Amygdala (tissue), 56 donors: ENCODE measurements around the gene EEPD1.
"Not testable (repeated sequence)": the region's sequence is repeated elsewhere in the genome, so short reads cannot be mapped to it uniquely, and the experiment has no call there.

ENCODE experiments used
- DNase-seq, 56 donors: peaks; one replicate each; lab custom pipeline; 2025; lab: John Stamatoyannopoulos, UW

Gene EEPD1

DNA sequence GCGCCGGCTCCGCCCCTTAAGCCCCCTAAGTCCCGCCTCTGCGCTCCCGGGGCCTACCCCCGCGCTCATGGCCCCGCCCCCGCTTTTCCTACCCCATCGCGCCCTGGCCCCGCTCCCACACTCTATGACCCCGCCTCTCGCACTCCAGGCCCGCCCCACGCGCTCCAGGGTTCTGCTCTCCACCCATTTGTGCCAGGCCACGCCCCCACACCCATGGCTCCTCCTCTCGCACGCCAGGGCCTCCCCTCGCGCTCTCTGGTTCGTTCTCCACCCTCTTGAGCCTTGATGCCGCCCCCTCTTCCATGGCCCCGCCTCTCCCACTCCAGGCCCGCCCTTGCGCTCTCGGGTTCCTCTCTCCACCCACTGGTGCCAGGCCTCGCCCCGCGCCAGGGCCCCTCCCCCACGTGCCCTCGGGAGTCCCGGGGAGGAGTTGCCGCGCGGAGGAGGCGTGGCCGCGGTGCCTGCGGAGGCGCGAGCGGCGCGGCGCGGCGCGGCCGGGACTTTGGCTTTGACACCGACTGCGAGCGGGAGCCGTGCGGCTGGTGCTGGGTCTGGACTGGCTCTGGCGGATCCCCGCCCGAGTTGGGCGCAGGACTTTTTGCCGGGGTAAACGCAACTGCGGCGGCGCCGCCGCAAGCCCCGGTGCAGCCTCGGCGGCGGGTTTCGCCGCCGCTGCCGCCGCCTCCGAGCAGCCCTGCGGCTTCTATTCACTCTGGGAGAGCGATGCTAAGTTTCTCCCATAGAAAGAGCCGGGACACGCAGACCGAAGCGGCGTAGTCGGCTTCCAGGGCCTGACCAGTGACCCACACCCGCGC, at the start of gene EEPD1:
EEPD1 (plus strand) TSS at position 499 of the 815 bp plus-strand sequence. CDS start 1,071 bp downstream, outside the sequence.
- peak; percentile 88 to 100 (median 99) for DNase-seq

DNA sequence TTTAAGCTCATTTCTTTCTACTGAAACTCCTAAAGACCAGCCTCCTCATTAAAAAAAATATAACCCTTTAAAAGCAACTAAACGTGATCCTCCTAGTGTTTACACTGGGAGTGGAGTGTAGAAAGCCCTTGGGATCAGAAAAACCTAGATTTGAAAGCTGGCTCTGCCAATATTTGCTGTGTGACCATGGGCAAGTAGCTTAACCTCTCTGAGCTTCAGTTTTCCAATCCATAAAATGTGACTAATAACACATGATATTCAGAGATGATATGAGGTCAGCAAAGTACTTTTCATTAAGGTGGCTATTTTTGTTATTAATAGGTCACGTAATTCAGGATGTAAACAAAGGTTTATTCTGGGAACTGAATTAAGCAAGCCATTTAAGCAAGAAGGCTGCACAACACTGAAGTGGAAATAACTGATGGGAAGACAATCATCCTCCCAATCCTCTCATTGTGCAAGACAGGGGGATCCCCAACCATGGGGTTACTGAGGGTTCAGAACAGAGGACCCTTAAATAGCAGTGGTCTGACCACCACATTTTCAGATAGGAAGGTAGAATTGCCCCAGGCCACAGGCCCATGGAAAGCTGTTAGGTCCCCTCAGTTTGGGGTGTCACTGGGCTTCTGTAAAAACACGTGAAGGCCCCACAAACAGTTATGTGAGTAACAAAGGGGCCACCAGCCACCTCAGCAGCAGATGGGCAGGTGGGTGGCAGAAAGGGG, 49.1 kb upstream of the EEPD1 start:
- no peak for DNase-seq

GRCh38 chr7:36106972-36107908, 45.8 kb upstream of the EEPD1 start:
- not testable (repeated sequence) for DNase-seq

DNA sequence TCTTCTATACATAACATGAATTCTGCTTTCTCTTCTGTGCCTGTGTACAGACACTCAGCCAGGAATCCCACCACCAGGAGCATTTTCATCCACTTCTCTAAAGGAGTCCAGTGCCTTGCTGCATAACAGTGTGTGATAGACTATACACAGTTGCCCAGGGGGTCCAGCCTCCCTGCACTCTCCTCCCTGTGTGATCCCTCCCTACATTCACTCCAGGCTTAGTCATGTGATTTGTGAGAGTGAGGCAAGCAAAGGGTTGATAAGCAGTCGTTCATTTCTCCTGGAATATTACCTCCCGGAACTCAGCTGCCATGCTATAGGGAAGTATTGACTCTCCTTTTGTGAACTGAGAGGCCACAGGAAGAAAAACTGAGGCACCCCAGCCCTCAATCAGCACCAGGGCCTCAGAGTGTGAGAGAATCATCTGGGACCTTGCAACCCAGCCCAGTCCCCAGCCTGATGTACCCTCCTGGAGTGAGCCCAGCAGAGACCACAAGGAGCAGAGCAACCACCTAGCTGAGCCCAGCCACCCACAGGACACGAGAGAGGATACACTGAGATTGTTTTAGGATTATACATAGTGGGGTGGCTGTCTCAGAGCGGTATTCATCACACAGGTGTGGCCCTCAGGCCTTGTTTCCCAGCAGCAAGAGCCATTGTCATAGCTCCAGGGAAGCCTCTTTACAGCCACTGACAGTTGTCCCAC, 45.0 kb upstream of the EEPD1 start:
- no peak for DNase-seq

GRCh38 chr7:36109013-36109627, 43.9 kb upstream of the EEPD1 start:
- DNase-seq: no peak

- no peak for DNase-seq
Observed at GRCh38 chr7:36110584-36110983, 42.5 kb upstream of the EEPD1 start.

GRCh38 chr7:36112969-36113368, 40.1 kb upstream of the EEPD1 start:
- no peak for DNase-seq

- DNase-seq: no peak
Observed at GRCh38 chr7:36114355-36114754, 38.7 kb upstream of the EEPD1 start.

DNA sequence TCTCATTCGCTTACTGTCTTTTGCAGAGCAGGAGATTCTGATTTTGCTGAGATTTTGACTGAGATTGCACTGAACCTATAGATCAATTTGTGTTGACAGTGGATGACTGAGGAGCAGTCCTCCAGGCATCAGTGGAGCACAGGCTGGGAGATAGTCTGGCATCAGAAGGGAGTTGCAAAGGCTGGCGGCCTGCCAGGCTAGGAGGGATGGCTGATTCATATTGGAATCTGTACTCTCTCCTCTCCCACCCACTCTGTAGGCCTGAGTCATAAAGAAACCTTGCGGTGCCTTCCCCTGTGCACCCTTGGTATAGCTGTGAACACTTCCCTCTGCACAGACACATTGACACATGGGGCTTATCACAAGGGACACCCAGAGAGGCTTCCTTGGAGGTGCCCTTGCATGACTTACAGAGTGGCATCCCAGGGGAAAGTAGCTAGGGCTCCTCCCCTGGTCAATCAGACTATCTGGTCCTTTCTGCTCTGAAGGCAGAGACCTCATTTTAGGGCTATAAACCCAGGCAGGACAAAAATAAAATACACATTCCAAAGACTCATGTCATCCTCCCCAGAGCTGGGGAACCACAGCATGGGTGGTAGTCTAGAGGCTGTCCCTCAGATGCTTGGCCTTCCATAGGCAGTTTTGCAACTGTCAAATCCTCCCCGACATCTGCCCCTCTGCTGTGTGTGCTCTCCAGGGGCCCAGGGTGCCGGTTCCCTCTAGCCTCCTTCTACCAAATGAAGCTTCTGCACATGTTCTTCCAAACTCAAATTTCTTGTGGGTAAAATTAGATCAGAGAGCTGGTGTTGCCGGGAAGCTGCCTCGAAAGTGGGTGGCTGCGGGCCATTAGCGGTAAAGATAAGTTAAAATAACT, 37.4 kb upstream of the EEPD1 start:
- peak in 37 of 56 donors; percentile 5 to 73 (median 31) for DNase-seq

- DNase-seq: no peak
Observed at GRCh38 chr7:36116347-36117202, 36.5 kb upstream of the EEPD1 start.

- DNase-seq: no peak
Observed at GRCh38 chr7:36117203-36117840, 35.7 kb upstream of the EEPD1 start.

DNA sequence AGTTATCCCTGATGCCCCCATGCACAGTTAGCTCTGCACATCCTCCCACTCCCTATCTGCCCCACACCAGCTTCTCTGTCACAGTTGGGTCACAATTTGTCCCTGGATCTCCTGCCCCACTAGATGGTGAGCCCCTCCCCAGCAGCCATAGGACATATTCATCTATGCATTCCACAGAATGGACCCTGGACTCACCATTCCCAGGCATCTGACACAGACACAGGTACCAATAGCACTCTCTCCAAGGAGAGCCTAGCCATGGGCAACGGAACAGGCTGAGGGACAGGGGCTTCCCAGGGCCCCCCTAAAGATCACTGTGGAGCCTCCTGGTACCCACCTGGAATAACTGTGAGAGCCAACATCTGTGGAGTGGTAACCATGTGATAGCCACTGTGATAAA, 34.7 kb upstream of the EEPD1 start:
- no peak for DNase-seq

- DNase-seq: peak in 1 of 56 donors; percentile 20
Observed at GRCh38 chr7:36119005-36119706, 33.9 kb upstream of the EEPD1 start.

DNA sequence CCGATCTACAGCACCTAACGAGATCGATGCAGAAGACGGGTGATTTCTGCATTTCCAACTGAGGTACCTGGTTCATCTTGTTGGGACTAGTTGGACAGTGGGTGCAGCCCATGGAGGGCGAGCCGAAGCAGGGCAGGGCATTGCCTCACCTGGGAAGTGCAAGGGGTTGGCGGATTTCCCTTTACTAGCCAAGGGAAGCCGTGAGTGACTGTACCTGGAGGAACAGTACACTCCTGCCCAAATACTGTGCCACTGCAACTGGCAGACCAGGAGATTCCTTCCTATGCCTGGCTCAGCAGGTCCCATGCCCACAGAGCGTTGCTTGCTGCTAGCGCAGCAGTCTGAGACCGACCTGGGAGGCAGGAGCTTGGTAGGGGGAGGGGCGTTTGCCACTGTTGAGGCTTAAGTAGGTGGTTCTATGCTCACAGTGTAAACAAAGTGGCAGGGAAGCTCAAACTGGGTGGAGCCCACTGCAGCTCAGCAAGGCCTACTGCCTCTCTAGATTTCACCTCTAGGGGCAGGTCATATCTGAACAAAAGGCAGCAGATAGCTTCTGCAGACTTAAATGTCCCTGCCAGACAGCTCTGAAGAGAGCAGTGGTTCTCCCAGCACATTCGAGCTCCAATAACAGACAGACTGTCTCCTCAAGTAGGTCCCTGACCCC, 32.9 kb upstream of the EEPD1 start:
- DNase-seq: not testable (repeated sequence)

DNA sequence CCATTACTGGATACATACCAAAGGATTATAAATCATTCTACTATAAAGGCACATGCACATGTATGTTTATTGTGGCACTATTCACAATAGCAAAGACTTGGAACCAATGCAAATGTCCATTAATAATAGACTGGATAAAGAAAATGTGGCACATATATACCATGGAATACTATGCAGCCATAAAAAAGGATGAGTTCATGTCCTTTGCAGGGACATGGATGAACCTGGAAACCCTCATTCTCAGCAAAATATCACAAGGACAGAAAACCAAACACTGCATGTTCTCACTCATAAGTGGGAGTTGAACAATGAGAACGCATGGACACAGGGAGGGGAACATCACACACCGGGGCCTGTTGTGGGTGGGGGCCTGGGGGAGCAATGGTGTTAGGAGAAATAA, 27.4 kb upstream of the EEPD1 start:
- DNase-seq: not testable (repeated sequence)
